ENCODE data around the gene ATF7IP2.

DNA sequence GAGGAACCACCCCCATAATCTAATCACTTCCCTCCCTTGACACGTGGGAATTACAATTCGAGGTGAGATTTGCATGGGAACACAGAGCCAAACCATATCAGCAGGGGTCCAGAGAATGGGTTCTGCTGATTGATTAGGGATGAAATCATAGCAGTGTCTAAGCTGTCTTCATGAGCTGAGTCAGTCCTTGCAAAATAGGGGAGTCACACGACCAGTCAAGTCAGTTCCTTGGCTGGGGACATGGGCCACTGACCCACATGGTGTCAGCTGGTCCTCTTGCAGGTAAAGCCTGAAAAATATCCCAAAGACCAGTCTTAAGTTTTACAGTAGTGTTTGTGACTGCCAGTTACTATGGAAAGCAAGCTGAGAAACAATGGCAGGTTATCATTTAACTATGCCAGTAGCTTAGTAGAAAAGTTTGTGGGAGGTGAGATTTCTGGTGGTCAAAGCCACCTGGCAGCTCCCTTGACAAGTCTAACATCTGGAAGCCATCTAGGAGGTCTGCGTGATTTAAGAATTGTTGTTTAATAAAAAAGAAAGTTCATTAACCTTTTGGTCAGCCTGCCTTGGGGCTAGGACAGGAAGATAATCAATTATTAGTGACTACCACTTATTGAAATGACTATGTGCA lies 15.7 kb upstream of the ATF7IP2 start:
- TF ChIP-seq, protein P1, sequence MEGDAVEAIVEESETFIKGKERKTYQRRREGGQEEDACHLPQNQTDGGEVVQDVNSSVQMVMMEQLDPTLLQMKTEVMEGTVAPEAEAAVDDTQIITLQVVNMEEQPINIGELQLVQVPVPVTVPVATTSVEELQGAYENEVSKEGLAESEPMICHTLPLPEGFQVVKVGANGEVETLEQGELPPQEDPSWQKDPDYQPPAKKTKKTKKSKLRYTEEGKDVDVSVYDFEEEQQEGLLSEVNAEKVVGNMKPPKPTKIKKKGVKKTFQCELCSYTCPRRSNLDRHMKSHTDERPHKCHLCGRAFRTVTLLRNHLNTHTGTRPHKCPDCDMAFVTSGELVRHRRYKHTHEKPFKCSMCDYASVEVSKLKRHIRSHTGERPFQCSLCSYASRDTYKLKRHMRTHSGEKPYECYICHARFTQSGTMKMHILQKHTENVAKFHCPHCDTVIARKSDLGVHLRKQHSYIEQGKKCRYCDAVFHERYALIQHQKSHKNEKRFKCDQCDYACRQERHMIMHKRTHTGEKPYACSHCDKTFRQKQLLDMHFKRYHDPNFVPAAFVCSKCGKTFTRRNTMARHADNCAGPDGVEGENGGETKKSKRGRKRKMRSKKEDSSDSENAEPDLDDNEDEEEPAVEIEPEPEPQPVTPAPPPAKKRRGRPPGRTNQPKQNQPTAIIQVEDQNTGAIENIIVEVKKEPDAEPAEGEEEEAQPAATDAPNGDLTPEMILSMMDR (IDR thresholded peaks at IDR 0.05): no peak
- no peak for TF ChIP-seq POLR2AphosphoS5 (IDR thresholded peaks at IDR 0.05; ENCODE audit: low read depth, low read length)
- TF ChIP-seq, protein P2, sequence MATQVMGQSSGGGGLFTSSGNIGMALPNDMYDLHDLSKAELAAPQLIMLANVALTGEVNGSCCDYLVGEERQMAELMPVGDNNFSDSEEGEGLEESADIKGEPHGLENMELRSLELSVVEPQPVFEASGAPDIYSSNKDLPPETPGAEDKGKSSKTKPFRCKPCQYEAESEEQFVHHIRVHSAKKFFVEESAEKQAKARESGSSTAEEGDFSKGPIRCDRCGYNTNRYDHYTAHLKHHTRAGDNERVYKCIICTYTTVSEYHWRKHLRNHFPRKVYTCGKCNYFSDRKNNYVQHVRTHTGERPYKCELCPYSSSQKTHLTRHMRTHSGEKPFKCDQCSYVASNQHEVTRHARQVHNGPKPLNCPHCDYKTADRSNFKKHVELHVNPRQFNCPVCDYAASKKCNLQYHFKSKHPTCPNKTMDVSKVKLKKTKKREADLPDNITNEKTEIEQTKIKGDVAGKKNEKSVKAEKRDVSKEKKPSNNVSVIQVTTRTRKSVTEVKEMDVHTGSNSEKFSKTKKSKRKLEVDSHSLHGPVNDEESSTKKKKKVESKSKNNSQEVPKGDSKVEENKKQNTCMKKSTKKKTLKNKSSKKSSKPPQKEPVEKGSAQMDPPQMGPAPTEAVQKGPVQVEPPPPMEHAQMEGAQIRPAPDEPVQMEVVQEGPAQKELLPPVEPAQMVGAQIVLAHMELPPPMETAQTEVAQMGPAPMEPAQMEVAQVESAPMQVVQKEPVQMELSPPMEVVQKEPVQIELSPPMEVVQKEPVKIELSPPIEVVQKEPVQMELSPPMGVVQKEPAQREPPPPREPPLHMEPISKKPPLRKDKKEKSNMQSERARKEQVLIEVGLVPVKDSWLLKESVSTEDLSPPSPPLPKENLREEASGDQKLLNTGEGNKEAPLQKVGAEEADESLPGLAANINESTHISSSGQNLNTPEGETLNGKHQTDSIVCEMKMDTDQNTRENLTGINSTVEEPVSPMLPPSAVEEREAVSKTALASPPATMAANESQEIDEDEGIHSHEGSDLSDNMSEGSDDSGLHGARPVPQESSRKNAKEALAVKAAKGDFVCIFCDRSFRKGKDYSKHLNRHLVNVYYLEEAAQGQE (IDR thresholded peaks at IDR 0.05; ENCODE audit: insufficient read depth in 1 of 2, low read depth in 2 of 2, low read length in 1 of 2): no peak
